Measurements from ENCODE around the gene SLC9A3.

The SLC9A3 gene

DNA sequence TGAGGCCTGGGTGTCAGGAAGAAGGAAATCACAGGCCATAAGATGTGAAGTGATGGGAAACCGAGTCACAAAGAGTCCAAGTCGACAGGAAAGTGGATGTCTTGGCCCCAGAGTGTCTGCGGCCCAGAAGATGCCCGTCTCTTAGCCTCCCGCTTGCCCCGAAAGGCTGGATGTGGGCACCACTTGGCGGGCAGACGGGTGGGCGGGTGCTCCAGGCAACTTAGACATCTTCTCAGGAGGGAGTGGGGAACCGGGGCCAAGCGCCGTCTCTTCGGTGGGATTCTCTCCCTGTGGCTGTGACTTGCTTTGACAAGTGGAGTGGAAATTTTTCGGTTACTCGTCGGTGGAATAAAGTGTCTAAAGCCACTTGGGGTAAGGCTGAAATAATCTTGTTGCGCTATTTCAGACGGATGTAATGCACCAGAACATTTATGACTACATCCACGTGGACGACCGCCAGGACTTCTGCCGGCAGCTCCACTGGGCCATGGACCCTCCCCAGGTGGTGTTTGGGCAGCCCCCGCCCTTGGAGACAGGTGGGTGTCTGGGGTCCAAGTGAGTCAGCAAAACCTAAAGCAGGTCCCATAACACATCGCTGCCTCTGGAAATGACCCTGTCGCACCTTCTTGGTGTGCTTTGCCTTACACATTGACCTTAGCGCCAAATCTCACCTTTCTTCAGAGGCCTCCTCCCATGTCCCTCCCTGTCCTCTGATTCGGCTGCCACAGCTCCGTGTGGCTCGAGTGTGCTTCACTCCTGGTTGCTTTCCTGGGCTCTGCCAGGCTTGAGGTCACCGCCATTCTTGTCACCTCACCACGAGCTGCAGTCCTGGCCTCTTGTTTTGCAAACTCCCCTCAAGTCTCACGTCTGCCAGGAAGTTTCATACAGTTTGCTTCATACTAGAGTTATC lies 101.7 kb downstream of the SLC9A3 start:
- H3K27ac ChIP-seq (ENCODE audit: low read length) = no peak overlapping the region
- no peaks in the 10 kb centered on the region for H3K36me3 ChIP-seq (ENCODE audit: control insufficient read depth, low read depth, low read length)
- H3K4me1 ChIP-seq (ENCODE audit: control insufficient read depth, low read depth, low read length) = no peaks in the 10 kb centered on the region
- no peaks in the 10 kb centered on the region for H3K9me3 ChIP-seq (ENCODE audit: control insufficient read depth, low read depth, low read length)
- no peaks in the 10 kb centered on the region for H3K27me3 ChIP-seq (ENCODE audit: control insufficient read depth, insufficient read depth, low read length)
- no peak overlapping the region for H3K9ac ChIP-seq (ENCODE audit: low read length)
- no peak overlapping the region for H3K4me3 ChIP-seq (ENCODE audit: low read length)

DNA sequence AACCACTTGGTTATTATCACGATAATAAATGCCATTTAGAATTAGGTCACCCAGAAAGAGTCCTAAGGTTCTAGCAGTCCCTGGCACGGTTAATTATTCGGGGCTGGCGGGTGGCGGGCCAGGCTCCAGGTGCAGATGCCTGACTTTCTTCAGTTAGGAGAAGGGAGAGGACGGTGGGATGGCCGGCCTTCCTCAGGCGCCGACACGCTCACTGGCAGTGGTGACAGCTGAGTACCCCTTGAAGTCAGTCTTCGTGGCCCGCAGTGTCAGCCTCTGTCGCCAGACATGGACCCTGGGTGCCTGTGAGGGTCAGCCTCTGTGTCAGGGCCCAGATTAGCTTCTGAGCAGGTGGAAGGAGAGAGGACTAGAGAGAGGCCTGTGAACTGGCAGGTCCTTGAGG lies 102.3 kb downstream of the SLC9A3 start:
- H3K9me3 ChIP-seq (ENCODE audit: control insufficient read depth, low read depth, low read length) = no peaks in the 10 kb centered on the region
- H3K27me3 ChIP-seq (ENCODE audit: control insufficient read depth, insufficient read depth, low read length) = no peaks in the 10 kb centered on the region
- no peaks in the 10 kb centered on the region for H3K4me1 ChIP-seq (ENCODE audit: control insufficient read depth, low read depth, low read length)
- no peak overlapping the region for H3K27ac ChIP-seq (ENCODE audit: low read length)
- no peak overlapping the region for H3K9ac ChIP-seq (ENCODE audit: low read length)
- no peak overlapping the region for H3K4me3 ChIP-seq (ENCODE audit: low read length)
- H3K36me3 ChIP-seq (ENCODE audit: control insufficient read depth, low read depth, low read length) = no peaks in the 10 kb centered on the region

DNA sequence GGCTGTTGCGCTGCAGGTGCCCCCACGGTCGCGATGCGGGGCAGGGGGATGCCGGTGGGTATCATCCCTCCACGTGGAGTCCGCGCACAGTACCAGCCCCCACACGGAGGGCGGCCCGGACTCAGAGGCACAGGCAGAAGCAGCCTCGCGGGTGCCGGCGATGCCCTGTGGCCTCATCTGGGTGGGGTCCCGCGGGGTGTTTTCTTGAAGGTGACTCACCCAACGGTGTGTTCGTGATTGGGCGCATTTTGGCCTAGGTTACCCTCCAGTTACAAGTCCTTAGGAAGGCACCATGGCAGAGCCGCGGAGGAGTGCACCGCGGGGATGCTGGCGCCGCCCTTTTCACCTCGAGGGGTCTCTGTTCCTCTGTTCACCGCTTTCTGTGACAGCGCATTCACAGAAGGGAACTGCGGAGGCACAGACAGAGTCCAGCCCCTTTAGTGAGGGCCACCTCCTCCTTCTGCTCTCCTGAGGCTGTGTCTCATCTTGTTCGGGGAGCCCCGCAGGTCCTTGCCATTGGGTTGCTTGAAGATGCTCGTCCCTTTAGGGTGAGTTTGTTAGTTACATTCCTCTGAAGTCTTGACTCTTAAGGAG lies 102.9 kb downstream of the SLC9A3 start:
- no peaks in the 10 kb centered on the region for H3K9me3 ChIP-seq (ENCODE audit: control insufficient read depth, low read depth, low read length)
- H3K36me3 ChIP-seq (ENCODE audit: control insufficient read depth, low read depth, low read length) = no peaks in the 10 kb centered on the region
- no peak overlapping the region for H3K9ac ChIP-seq (ENCODE audit: low read length)
- H3K27me3 ChIP-seq (ENCODE audit: control insufficient read depth, insufficient read depth, low read length) = no peaks in the 10 kb centered on the region
- no peaks in the 10 kb centered on the region for H3K4me1 ChIP-seq (ENCODE audit: control insufficient read depth, low read depth, low read length)
- no peak overlapping the region for H3K4me3 ChIP-seq (ENCODE audit: low read length)
- H3K27ac ChIP-seq (ENCODE audit: low read length) = no peak overlapping the region

GRCh38 chr5:420632-421286 lies 103.5 kb downstream of the SLC9A3 start:
- H3K4me3 ChIP-seq (ENCODE audit: low read length) = no peak overlapping the region
- no peaks in the 10 kb centered on the region for H3K27me3 ChIP-seq (ENCODE audit: control insufficient read depth, insufficient read depth, low read length)
- no peaks in the 10 kb centered on the region for H3K36me3 ChIP-seq (ENCODE audit: control insufficient read depth, low read depth, low read length)
- no peaks in the 10 kb centered on the region for H3K9me3 ChIP-seq (ENCODE audit: control insufficient read depth, low read depth, low read length)
- H3K9ac ChIP-seq (ENCODE audit: low read length) = no peak overlapping the region
- peaks cover under 1% of the 10 kb centered on the region for H3K4me1 ChIP-seq (ENCODE audit: control insufficient read depth, low read depth, low read length)
- no peak overlapping the region for H3K27ac ChIP-seq (ENCODE audit: low read length)
